GM15510 (cell line): ENCODE results near the gene SDC1.

Source experiments
- POLR2A ChIP-seq: IDR thresholded peaks from 3 replicates; pipeline ENCODE4 v1.6.1; 2011; ENCODE audit warnings: borderline replicate concordance; ENCODE audit not compliant: insufficient read length; ENCODE audit errors: extremely low read depth

The SDC1 gene

DNA sequence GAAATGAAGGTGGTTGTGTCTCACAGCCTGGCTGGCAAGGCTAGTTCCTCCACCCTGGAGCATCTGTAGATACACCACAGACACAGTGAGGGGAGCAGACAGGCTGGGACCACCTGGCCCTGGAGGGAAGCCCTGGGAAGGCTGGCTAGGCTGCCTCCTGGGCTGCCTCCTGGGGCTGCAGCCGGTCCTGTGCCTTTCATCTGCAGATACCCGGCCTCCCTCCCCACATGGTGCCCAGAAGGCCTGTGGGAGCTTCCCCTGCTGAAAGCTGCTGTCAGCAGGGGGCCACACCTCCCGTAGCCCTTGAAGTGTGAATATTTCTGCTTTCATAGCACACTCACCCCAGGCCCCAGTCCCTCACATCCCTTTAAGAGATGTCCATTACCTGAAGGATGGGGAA lies 37.6 kb downstream of the SDC1 start:
- TF ChIP-seq POLR2A = no peak

DNA sequence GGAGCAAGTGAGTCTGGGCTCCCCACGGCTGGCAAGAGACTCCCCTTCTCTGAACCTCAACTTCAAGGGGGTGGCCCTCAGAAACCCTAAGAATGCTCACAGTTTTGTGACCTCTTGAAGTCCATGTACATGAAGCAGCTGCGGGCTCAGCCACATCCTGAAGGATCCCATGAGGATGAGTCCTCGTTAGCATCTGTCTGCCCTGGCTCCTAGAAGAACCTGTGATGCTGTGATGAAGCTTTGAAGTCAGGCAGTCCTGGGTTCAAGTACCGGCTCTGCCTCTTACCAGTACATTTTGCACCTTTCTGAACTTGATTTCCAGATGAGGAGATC lies 38.1 kb downstream of the SDC1 start:
- TF ChIP-seq POLR2A = no peak

DNA sequence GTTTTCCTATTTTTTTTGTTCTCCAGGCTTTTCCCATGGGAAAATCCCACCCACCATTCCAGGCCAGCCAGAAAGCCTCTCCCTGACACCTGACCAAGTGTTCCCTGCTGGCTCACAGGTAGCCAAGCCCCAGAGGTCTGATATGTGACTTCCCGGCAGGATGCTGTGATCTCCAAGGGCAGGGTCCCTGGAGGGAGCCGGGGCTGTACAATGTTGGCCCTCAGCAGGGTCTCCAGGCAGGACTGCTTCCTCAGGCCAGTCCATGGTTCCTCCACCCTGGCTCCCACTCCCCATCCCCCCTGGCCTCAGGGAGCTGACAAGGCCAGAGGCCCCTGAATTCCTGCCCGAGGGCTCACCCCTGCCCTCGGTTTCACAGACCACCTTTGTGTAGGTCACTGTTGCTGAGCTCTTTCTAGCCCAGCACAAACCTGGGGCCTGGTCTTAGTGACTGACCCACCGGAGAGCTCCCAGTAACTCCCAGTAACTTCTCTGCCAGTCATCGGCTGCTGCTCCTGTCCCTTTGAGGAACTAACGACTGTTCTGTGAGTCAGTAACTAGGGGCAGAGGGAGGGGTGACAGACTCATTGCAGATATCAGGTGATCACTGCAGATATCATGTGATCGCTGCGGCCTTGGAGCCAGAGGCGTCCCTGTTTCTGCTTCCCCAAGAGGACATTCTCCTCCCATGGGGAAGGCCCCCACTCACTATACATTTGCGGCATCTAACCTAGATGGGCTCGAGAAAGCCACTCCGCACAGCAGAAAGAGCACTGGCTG lies 38.7 kb downstream of the SDC1 start:
- no peak for TF ChIP-seq POLR2A

DNA sequence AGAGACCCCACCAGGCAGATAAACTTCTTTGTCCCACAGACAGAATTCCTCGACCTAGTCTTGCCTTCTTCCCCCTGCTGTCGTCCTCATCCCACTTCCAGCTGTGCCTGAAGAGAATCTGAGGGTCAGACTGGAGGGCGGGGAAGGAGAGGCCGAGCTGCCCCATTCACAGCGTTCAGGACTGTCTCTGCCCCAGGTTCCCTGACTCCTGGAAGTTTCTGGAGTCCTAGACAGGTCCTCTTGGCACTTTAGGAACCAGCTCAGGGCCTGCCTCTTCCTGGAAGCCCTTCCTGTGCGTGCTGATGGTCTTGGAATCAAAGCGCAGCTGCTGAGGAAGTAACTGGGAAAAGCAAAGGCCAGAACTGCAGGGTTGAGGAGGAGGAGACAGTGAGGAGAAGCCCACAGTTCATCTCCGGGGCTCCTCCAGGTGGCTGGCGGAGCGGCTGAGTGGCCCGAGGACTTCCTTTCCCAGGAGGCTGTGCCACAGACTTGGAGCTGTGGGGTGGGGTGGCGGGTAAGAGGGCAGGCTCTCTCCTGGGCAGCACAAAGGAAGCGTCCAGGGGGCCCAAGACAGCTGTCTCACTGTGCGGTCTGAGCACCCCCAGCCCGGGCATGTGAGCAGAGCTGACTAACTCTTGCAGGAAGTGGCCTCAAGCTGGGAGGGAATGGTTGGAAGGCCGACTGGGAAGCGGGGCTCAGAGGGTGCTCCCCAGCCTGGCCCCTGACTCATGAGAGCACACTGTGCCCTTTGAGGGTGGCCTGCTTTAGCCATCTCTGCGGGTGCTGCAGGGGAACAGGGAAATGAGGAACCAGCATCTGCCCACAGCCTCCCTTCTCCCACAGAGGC lies 39.5 kb downstream of the SDC1 start:
- TF ChIP-seq POLR2A = no peak

DNA sequence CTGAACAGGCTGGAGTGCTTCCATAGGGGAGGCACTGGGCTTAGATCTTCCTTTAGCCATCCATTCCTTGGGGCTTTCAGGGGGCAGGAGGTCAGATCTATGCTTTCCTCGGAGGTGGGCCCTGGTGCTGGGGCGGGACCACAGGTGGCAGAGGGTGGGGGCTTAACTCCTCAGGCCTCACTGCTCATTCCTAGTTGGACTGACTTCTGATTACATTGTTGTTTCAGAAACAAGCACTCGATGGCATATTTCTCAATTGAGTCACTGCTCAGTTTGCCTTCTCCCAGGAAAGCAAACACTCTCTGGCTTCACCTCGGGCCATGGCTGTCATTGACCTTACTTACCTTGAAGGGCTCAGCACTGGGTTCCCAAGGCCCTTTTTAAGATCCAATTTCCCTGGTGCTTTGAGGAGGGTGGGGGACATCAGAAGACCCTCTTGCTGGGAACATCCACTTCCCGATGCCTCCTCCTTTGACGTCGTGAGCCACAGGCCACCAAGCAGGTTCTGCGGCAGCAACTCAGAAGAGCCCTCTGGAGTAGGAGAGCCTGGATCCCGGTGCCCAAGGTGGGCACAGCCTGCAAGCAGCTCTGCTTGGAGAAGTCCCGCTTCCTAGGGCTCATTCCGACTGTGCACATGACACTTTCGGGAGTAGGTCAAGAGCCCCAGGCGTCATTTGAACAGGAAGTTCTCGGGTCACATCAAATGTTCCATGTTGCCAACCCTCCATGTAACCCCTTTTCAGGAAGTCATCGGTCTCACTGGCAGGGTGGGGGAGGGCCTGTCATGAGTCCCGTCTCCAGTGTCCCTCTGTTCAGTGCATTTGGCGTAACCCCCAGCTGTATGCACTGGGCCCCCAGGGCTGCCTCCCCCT lies 40.6 kb downstream of the SDC1 start:
- TF ChIP-seq POLR2A = no peak

DNA sequence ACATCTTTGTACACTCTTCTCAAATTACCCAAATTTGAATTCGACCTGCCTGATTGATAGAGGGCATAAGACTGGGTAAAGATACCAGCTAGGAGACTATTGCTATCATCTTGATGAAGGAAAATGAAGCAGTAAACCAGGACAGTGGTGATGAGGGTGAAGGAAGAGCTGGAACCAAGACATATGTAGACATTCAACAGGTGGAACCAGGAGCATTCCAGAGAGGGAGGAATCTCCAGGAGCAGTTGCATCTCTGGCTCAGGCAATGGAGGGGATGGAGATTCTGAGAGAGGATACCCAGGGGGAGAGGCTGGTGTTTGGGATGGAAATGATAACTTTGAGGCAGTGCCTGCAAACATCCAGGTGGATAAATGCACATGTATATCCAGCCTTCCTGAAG lies 41.6 kb downstream of the SDC1 start:
- no peak for TF ChIP-seq POLR2A

DNA sequence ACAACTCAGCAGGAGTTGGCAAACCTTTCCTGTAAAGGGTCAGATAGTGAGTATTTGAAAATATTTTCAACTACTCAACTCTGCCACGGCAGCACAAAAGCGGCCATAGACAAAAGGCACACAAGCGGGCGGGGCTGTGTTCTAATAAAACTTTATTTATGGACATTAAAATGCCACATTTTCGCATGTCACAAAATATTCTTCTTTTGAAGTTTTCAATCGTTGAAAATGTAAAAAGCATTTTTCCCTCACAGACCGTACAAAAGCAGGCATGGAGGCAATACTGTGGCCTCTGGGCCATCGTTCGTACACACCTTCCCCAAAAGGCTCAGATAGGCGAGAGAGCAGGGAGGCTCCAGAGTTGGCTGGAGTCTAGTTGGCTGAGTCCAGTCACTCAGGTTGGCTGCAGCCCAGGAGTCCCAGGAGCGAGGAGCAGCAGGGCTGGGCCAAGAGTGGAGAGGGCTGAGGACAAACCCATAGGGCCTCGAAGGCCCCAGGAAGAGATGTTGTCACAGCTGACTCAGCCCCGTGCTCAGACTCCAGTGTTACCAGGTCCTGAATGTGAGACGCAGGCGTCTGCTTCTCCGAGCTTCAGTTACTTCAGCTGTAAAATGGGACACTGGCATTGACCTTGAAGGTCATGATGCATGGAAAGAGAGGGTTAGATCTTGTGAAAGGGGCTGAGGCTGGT lies 42.5 kb downstream of the SDC1 start:
- TF ChIP-seq POLR2A = no peak

DNA sequence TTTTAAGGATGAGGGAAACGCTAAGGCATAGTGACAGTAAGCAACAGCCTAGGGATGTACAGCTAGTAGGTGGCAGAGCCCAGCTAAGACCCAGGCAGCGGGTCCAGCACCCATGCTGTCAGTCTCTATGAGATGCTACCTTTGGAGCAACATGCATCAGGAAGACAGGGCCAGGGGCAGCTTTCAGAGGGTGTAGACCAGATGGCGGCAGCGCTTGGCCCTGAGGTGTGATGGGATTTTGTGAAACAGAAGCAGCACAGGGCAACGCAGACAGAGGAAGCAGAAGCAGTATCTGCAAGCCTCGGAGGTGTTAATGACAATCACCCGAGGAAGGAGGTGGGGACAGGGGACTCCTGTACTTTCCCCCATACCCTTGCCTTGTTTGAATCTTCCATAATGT lies 43.2 kb downstream of the SDC1 start:
- TF ChIP-seq POLR2A = no peak

DNA sequence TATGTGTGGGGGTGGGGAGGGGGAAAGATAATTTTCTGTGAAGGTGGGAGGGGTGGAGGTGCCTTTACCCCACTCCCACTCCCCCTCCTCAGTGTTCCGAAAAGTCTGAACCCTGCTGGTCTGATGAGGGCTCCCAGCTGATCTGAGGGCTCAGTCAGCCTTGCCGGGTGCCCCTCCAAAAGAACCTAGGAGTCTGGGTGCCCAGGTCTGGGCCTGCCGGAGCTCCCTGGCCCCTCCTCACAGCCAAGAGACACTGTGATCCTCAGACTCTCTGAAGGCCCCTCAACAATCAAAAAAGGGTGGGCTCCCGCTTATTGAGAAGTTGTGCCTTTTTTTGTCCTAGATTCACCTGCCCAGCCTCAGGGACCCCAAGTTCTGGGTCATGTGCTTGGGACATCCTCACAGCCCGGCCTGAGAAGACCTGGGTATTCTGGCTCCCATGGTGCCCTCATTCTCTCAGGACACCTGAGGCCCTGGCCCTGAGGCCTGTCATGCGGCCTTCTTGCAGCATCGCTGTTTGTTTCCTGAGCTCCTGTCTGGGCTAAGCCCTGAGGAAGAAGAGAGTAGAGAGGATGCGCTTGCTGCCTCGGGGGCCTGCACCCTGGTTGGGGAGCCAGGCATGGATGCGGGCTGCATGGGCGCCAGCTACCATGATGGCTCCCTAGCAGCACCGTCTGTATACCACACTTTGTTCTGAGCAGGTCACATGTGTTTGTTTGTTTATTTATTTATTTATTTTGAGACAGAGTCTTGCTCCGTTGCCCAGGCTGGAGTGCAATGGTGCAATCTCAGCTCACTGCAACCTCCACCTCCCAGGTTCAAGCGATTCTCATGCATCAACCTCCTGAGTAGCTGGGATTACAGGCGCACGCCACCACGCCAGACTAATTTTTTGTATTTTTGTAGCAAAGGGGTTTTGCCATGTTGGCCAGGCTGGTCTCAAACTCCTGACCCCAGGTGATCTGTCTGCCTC lies 44.0 kb downstream of the SDC1 start:
- no peak for TF ChIP-seq POLR2A

DNA sequence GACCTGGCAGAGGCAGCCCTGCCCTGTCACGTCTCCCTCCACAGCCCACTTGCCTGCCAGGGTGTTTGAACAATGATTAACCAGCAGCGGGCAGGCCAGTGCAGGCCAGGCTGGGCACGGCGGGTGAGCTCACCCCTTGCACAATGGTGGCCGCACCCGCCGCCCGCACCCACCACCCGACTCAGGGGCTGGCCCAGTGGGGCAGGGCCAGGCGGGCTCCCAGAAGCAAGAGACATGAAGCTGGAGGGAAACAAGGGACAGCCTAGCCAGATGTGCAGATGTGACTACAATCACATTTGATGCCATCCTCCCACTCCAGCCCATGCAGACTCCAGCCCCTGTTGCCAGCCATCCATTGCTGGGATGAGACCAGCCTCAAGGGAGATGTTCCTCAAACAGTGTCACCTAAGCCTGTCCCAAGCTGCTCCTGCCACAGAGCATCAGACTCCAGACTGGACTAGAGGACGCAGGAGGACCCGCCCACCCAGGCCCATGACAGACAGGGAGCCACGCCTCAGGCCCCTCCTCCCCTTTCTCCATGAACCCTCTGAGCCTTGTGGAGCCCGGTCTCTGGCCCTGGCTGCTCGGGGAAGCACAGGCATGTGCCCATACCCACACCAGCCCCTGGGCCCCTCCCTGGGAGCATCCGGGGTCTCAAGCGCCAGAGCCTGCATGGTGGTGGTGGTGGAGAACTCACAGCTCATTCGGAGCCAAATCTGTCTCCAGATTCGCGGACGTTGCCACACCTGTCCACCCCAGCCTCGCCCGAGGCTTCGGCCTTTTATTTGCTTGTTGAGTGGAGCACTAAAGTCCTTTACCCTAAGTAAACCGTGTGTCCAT lies 45.0 kb downstream of the SDC1 start:
- TF ChIP-seq POLR2A = no peak

DNA sequence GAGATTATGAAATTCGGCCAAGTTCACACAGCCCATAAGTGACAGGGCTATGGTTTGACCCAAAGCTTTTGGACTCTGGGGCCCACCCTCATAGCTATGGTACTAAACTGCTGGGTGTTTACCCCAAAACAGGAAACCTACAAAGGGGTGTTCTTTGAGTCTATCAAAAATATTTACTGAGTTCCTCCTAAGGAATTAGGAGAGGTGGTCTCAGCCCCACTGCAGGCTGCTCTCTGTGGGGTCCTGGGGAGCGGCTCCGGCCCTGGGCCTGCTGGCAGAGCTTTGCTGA lies 45.5 kb downstream of the SDC1 start:
- no peak for TF ChIP-seq POLR2A

DNA sequence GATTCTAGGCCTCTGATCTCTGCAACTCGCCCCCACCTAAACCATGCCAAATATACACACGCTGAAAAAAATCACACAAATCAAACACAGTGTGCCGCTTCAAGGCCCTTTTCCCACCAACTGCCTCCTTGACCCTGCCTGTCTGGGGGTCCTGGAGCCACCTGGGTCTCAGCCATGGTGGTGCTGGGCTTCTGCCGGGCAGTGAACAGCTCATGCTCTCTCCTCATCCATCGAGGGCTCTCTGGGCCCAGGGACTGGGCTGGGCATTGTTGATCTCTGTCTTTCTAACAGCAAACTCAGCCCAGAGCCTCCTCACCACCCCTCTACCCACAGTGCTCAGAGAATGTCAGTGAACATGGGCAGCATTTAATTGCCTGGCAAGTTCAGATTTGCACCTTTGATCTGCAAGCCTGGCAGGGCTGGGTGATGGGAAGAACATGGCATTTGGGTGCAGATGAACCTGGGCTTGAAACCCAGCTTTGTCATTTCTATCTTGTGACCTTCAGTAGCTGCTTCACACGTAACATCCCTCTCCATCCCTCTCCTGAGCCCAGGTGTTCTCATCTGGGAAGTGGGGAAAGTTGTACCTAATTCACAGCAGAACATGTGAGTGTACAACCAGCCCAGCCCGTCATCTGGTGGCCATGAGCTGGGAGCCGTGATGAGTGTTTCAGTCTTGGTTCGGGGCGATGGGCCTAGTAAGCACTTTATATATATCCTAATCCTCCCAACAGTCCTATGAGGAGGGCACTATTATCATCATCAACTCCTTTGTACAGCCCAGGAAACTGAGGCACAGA lies 46.1 kb downstream of the SDC1 start:
- TF ChIP-seq POLR2A = no peak
